ENCODE measurements around the gene ERFE. TPM values are rescaled to one million over a fixed set of nuclear protein-coding genes. Genes with fewer than 3 reads are reported as not detected.
A peak's percentile ranks its signal among the peaks of the same experiment; 100 is the strongest.

The ERFE gene
- total and polyA plus RNA-seq, 2 experiments from 2014 or later, result 0.41 to 0.86 TPM

GRCh38 chr2:238161291-238162051, 2.7 kb downstream of the ERFE start:
- H3K9me3 ChIP-seq (ENCODE audit: low read depth), result no peaks in the 10 kb centered on the region
- no peak overlapping the region for H3K9ac ChIP-seq
- no peaks in the 10 kb centered on the region for H3K79me2 ChIP-seq (ENCODE audit: insufficient read depth)
- no peaks in the 10 kb centered on the region for H3K27me3 ChIP-seq (replicated peaks; ENCODE audit: insufficient read depth)
- DNase-seq, result no peak
- H3K27ac ChIP-seq, result no peak overlapping the region
- H3K4me1 ChIP-seq (ENCODE audit: insufficient read depth), result no peaks in the 10 kb centered on the region
- no peak for TF ChIP-seq EZH2phosphoT487 (IDR thresholded peaks at IDR 0.05; ENCODE audit: insufficient read depth, low read depth)
- no peak overlapping the region for H3K4me2 ChIP-seq (ENCODE audit: unreplicated experiment)
- H3K36me3 ChIP-seq (ENCODE audit: low read depth), result no peaks in the 10 kb centered on the region
- H3K9me2 ChIP-seq (ENCODE audit: insufficient read depth), result no peaks in the 10 kb centered on the region
- H3F3A ChIP-seq (ENCODE audit: insufficient read depth), result no peaks in the 10 kb centered on the region
- H4K20me1 ChIP-seq (ENCODE audit: insufficient read depth), result no peaks in the 10 kb centered on the region
- H3K4me3 ChIP-seq, result no peak overlapping the region
- 92% methylated on average over 21 of the region's 21 CpGs for WGBS, 2 experiments (ENCODE audit: low coverage in 1 of 2, low lambda C conversion rate in 2 of 2, missing lambda C conversion rate in 2 of 2)
- in situ Hi-C loops (cut with MboI), result no loop called here
- no peak overlapping the region for H2AFZ ChIP-seq

DNA sequence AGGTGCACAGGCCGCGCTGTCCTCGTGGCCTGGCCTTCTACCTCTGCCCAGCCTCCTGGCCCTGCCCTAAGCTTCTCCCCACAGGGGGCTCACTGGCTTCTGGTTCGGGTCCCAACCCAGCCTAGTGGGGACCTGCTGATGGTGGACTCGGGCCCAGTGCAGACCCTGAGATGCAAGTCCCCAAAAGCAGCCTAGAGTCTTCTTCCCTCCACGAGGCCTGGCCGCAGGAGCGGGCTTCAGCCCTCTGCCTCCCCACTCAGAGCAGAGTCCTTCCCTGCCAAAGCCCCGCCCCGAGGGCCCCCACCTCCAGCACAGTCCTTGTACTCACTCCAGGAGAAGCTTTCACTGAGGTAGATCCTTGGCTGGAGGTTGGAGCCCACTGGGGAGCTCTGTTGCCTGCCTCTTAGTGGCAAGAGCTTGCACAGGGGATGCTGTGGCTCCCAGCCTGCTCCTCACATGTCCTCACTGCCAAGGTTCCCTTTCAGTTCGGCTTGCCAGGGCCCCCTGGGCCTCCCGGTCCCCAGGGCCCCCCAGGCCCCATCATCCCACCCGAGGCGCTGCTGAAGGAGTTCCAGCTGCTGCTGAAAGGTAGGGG, 3.6 kb downstream of the ERFE start:
- in situ Hi-C loops (cut with MboI), result no loop called here
- 77 to 88% methylated on average over 8 to 14 of the region's 14 CpGs for WGBS, 2 experiments (ENCODE audit: low coverage in 1 of 2, low lambda C conversion rate in 2 of 2, missing lambda C conversion rate in 2 of 2)
- TF ChIP-seq EZH2 (IDR thresholded peaks at IDR 0.05; ENCODE audit: insufficient read depth, poor library complexity, severe bottlenecking) (no peak), EZH2phosphoT487 (IDR thresholded peaks at IDR 0.05; ENCODE audit: insufficient read depth, low read depth) (no peak)
- no peak overlapping the region for H3K27ac ChIP-seq
- no peak overlapping the region for H3K4me3 ChIP-seq
- H3F3A ChIP-seq (ENCODE audit: insufficient read depth), result no peaks in the 10 kb centered on the region
- no peaks in the 10 kb centered on the region for H4K20me1 ChIP-seq (ENCODE audit: insufficient read depth)
- H3K4me2 ChIP-seq (ENCODE audit: unreplicated experiment), result no peak overlapping the region
- H3K79me2 ChIP-seq (ENCODE audit: insufficient read depth), result no peaks in the 10 kb centered on the region
- no peaks in the 10 kb centered on the region for H3K9me2 ChIP-seq (ENCODE audit: insufficient read depth)
- H3K9me3 ChIP-seq (ENCODE audit: low read depth), result no peaks in the 10 kb centered on the region
- DNase-seq, result no peak
- no peaks in the 10 kb centered on the region for H3K36me3 ChIP-seq (ENCODE audit: low read depth)
- no peaks in the 10 kb centered on the region for H3K4me1 ChIP-seq (ENCODE audit: insufficient read depth)
- H3K27me3 ChIP-seq (replicated peaks; ENCODE audit: insufficient read depth), result no peaks in the 10 kb centered on the region
- H3K9ac ChIP-seq, result no peak overlapping the region
- H2AFZ ChIP-seq, result no peak overlapping the region

DNA sequence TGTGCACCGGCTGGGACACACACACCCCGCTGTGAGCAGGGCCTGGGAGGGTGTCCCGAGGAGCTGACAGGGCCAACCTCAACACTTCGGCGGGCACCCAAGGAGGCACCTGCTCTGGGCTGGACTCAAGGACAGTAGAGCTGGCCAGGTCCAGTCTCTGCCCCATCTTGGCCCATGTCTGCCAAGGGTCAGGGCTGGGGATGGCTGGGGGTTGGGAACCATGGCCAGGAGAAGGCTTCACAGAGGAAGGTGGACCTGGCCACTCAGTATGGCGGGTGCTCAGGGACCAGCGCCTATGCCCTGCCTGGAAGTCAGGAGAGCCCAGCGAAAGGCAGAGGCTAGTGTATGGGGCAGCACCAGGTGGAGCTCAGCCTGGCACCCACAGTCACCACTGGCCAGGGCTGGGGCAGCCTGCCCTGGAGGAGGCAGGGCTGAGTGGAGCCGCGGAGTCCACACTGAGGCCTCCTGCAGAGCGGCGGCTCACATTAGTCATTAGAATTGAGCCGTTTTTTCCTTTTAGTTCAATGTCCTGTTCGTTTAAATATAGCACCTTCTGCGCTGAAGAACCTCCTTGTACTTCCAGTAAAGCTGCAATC, 4.2 kb downstream of the ERFE start:
- WGBS, 2 experiments (ENCODE audit: low coverage in 1 of 2, low lambda C conversion rate in 2 of 2, missing lambda C conversion rate in 2 of 2), result 56 to 61% methylated on average over 14 to 15 of the region's 15 CpGs
- H3K9me2 ChIP-seq (ENCODE audit: insufficient read depth), result no peaks in the 10 kb centered on the region
- H3K4me1 ChIP-seq (ENCODE audit: insufficient read depth), result peaks cover 4% of the 10 kb centered on the region; the same call in 1 of the 2 replicates
- no peaks in the 10 kb centered on the region for H3K36me3 ChIP-seq (ENCODE audit: low read depth)
- peak overlapping the region; percentile 51 for H3K4me3 ChIP-seq
- H3K9me3 ChIP-seq (ENCODE audit: low read depth), result no peaks in the 10 kb centered on the region
- DNase-seq, result peak; percentile 63
- no peaks in the 10 kb centered on the region for H3K27me3 ChIP-seq (replicated peaks; ENCODE audit: insufficient read depth)
- TF ChIP-seq EZH2phosphoT487 (IDR thresholded peaks at IDR 0.05; ENCODE audit: insufficient read depth, low read depth) (no peak), EZH2 (IDR thresholded peaks at IDR 0.05; ENCODE audit: insufficient read depth, poor library complexity, severe bottlenecking) (no peak)
- H3F3A ChIP-seq (ENCODE audit: insufficient read depth), result no peaks in the 10 kb centered on the region; the same call in 1 of the 2 replicates
- H4K20me1 ChIP-seq (ENCODE audit: insufficient read depth), result no peaks in the 10 kb centered on the region
- H3K27ac ChIP-seq, result no peak overlapping the region
- H3K9ac ChIP-seq, result peak overlapping the region; percentile 20; the same call in 1 of the 2 replicates
- 0 out of 2 replicates have a peak, but pooled peaks cover 5% of the 10 kb centered on the region for H3K79me2 ChIP-seq (ENCODE audit: insufficient read depth)
- 0 out of 2 replicates have a peak overlapping the region, but pooled peaks have one; percentile 1 for H2AFZ ChIP-seq
- in situ Hi-C loops (cut with MboI), result no loop called here
- H3K4me2 ChIP-seq (ENCODE audit: unreplicated experiment), result peak overlapping the region; percentile 55

DNA sequence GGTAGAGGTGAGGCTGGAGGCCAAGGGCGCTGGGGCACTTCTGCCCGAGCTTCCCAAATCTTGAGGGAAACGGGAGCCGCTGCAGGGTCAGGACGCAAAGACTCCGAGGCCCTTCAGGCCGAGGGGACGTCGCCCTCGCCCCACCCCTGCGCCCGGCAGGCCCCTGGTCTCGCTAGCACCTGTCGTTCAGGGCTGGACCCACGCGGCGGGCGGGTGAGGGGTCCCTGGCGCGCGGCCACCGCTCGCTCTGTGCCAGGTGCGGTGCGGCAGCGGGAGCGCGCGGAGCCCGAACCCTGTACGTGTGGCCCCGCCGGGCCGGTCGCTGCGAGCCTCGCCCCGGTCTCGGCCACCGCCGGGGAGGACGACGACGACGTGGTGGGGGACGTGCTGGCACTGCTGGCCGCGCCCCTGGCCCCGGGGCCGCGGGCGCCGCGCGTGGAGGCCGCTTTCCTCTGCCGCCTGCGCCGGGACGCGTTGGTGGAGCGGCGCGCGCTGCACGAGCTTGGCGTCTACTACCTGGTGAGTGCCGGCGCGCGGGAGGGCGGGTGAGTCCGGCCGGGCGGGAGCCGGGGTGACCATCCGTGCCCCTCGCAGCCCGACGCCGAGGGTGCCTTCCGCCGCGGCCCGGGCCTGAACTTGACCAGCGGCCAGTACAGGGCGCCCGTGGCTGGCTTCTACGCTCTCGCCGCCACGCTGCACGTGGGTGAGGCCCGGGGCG, 4.9 kb downstream of the ERFE start:
- DNase-seq, result peak; percentile 60
- Histone ChIP-seq H3K4me3 (peak overlapping the region; percentile 51), H3K9me3 (ENCODE audit: low read depth) (no peaks in the 10 kb centered on the region), H3K79me2 (ENCODE audit: insufficient read depth) (peaks cover 10% of the 10 kb centered on the region; the same call in 1 of the 2 replicates), H3K9me2 (ENCODE audit: insufficient read depth) (no peaks in the 10 kb centered on the region), H3K27me3 (replicated peaks; ENCODE audit: insufficient read depth) (no peaks in the 10 kb centered on the region), H3F3A (ENCODE audit: insufficient read depth) (peaks cover 6% of the 10 kb centered on the region), H3K36me3 (ENCODE audit: low read depth) (peaks cover 1% of the 10 kb centered on the region; the same call in 1 of the 2 replicates), H3K9ac (peak overlapping the region; percentile 20), H2AFZ (peak overlapping the region; percentile 1; the same call in 1 of the 2 replicates), H4K20me1 (ENCODE audit: insufficient read depth) (no peaks in the 10 kb centered on the region), H3K27ac (no peak overlapping the region), H3K4me1 (ENCODE audit: insufficient read depth) (peaks cover 11% of the 10 kb centered on the region), H3K4me2 (ENCODE audit: unreplicated experiment) (peak overlapping the region; percentile 55)
- in situ Hi-C loops (cut with MboI), result no loop called here
- TF ChIP-seq EZH2 (IDR thresholded peaks at IDR 0.05; ENCODE audit: insufficient read depth, poor library complexity, severe bottlenecking) (peak; percentile 60), EZH2phosphoT487 (IDR thresholded peaks at IDR 0.05; ENCODE audit: insufficient read depth, low read depth) (no peak)
- 3 to 4% methylated on average over 46 to 50 of the region's 95 CpGs for WGBS, 2 experiments (ENCODE audit: low coverage in 1 of 2, low lambda C conversion rate in 2 of 2, missing lambda C conversion rate in 2 of 2)
